ENCODE results near the gene KCNC4.

Gene KCNC4

DNA sequence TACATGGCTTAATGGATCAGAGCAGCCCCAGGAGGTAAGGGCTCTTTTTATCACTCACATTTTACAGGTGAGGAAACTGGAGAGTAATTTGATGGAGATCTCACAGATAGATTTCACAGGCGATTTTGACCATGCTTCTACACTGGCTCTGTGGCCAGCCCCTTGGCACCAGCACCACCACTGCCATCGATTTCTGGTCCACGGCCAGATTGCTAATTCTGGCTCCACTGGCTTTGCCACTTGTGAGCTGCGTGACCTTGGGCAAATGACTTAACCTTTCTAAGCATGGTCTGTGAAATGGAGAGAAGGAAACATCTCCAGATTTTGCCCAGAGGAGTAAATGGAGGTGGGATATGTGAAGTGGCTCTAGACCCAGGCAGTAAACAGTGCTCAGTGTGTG lies 32.6 kb downstream of the KCNC4 start:
- 81% methylated on average over 4 of the region's 4 CpGs for WGBS
- no peak overlapping the region for H4K91ac ChIP-seq (ENCODE audit: low read length)

DNA sequence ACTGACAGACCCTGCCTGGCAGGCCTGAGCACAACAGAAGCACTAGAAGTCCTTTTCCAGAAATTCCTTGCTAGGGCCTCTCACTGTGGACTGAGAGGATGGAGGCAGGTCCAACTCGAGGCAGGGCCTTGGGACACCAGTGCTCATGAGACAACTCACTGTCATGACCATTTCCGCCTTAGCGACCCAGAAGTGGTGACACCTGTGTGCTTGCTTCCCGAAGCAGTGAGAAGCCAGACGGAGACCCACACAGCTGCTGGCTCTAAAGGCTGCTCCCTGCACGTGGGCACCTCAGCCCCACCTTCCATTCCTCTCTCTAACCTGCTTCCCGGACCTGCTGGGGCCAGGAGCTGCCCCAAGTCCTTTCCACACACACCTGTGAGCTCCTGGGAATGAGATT lies 33.0 kb downstream of the KCNC4 start:
- Histone ChIP-seq H3K14ac (ENCODE audit: low read length in 2 of 2) (no peak overlapping the region), H2BK120ac (ENCODE audit: low read depth, low read length) (no peak overlapping the region), H3K9me3 (ENCODE audit: control insufficient read depth, low read length) (no peaks in the 10 kb centered on the region), H3K18ac (ENCODE audit: low read depth in 1 of 2, low read length in 2 of 2) (no peak overlapping the region), H3K27ac (ENCODE audit: low read length, poor library complexity, severe bottlenecking) (no peak overlapping the region), H3K23ac (ENCODE audit: low read length in 2 of 2) (no peak overlapping the region), H3K27me3 (ENCODE audit: control insufficient read depth in 1 of 2, insufficient read depth in 1 of 2, low read length in 2 of 2) (peaks cover 0 to 65% of the 10 kb centered on the region in 2 experiments), H3K79me1 (replicated peaks; ENCODE audit: low read length, poor library complexity, severe bottlenecking) (no peaks in the 10 kb centered on the region), H2AFZ (ENCODE audit: low read depth, low read length) (no peak overlapping the region), H3K4me3 (ENCODE audit: insufficient read depth in 1 of 2, low read depth in 1 of 2, low read length in 2 of 2) (no peak overlapping the region), H3K36me3 (ENCODE audit: control insufficient read depth in 1 of 2, insufficient read depth in 2 of 2, low read depth in 1 of 2, low read length in 2 of 2) (no peaks in the 10 kb centered on the region), H3K4me2 (ENCODE audit: low read length, poor library complexity, severe bottlenecking) (no peak overlapping the region), H3K4me1 (ENCODE audit: control insufficient read depth, insufficient read depth, low read depth, low read length) (no peaks in the 10 kb centered on the region), H2AK5ac (ENCODE audit: low read length, severe bottlenecking) (no peak overlapping the region), H3K9ac (ENCODE audit: low read length) (no peak overlapping the region), H3K4ac (ENCODE audit: low read depth in 1 of 2, low read length in 2 of 2) (no peak overlapping the region), H2BK12ac (ENCODE audit: low read length in 2 of 2) (no peak overlapping the region), H4K8ac (ENCODE audit: low read length) (no peak overlapping the region), H4K91ac (ENCODE audit: low read length) (no peak overlapping the region), H2BK5ac (ENCODE audit: low read depth, low read length, poor library complexity, severe bottlenecking) (no peak overlapping the region), H2BK15ac (ENCODE audit: low read depth, poor library complexity, severe bottlenecking) (no peak overlapping the region)
- WGBS = 61% methylated on average over 6 of the region's 7 CpGs
- DNase-seq = no peak

More for the DNA sequence above, 32.6 kb downstream of the KCNC4 start:
- no peak overlapping the region for H3K4me2 ChIP-seq (ENCODE audit: low read length, poor library complexity, severe bottlenecking)
- no peak overlapping the region for H2BK120ac ChIP-seq (ENCODE audit: low read depth, low read length)
- H2AFZ ChIP-seq (ENCODE audit: low read depth, low read length) = no peak overlapping the region
- H3K14ac ChIP-seq (ENCODE audit: low read length in 2 of 2) = no peak overlapping the region
- H3K23ac ChIP-seq (ENCODE audit: low read length in 2 of 2) = no peak overlapping the region
- H2BK12ac ChIP-seq (ENCODE audit: low read length in 2 of 2) = no peak overlapping the region
- no peak for DNase-seq
- no peak overlapping the region for H2BK15ac ChIP-seq (ENCODE audit: low read depth, poor library complexity, severe bottlenecking)
- H3K36me3 ChIP-seq (ENCODE audit: control insufficient read depth in 1 of 2, insufficient read depth in 2 of 2, low read depth in 1 of 2, low read length in 2 of 2) = no peaks in the 10 kb centered on the region
- H4K8ac ChIP-seq (ENCODE audit: low read length) = no peak overlapping the region
- H3K4ac ChIP-seq (ENCODE audit: low read depth in 1 of 2, low read length in 2 of 2) = no peak overlapping the region
- H2BK5ac ChIP-seq (ENCODE audit: low read depth, low read length, poor library complexity, severe bottlenecking) = no peak overlapping the region
- H3K27me3 ChIP-seq (ENCODE audit: control insufficient read depth in 1 of 2, insufficient read depth in 1 of 2, low read length in 2 of 2) = peaks cover 0 to 70% of the 10 kb centered on the region in 2 experiments
- H3K9me3 ChIP-seq (ENCODE audit: control insufficient read depth, low read length) = no peaks in the 10 kb centered on the region
- H2AK5ac ChIP-seq (ENCODE audit: low read length, severe bottlenecking) = no peak overlapping the region
- no peak overlapping the region for H3K27ac ChIP-seq (ENCODE audit: low read length, poor library complexity, severe bottlenecking)
- no peak overlapping the region for H3K4me3 ChIP-seq (ENCODE audit: insufficient read depth in 1 of 2, low read depth in 1 of 2, low read length in 2 of 2)
- no peak overlapping the region for H3K9ac ChIP-seq (ENCODE audit: low read length)
- H3K79me1 ChIP-seq (replicated peaks; ENCODE audit: low read length, poor library complexity, severe bottlenecking) = no peaks in the 10 kb centered on the region
- no peak overlapping the region for H3K18ac ChIP-seq (ENCODE audit: low read depth in 1 of 2, low read length in 2 of 2)
- no peaks in the 10 kb centered on the region for H3K4me1 ChIP-seq (ENCODE audit: control insufficient read depth, insufficient read depth, low read depth, low read length)

DNA sequence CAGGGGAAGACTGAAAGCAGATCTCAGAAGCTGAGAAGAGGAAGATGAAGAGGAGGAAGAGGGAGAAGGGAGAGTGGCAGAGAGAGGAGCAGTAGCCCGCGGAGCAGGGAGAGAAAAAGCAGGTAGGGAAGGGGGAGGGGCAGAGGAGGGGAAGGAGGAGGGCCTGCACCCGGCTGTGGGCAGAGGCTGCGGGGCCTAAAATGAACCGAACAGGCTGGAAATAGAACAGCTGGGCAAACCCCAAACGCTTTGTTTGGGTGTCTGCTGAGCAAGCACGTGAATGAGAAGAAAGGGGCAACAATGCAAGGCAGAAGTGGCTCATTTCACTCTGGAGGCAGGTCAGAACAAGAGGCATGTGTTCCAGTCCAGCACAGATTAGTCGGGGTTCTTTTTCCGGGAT lies 33.5 kb downstream of the KCNC4 start:
- no peak overlapping the region for H3K4me3 ChIP-seq (ENCODE audit: insufficient read depth in 1 of 2, low read depth in 1 of 2, low read length in 2 of 2)
- H3K27ac ChIP-seq (ENCODE audit: low read length, poor library complexity, severe bottlenecking) = no peak overlapping the region
- no peak overlapping the region for H3K14ac ChIP-seq (ENCODE audit: low read length in 2 of 2)
- 28% methylated on average over 9 of the region's 9 CpGs for WGBS
- no peak overlapping the region for H2BK12ac ChIP-seq (ENCODE audit: low read length in 2 of 2)
- H3K9me3 ChIP-seq (ENCODE audit: control insufficient read depth, low read length) = no peaks in the 10 kb centered on the region
- no peak overlapping the region for H3K9ac ChIP-seq (ENCODE audit: low read length)
- H3K4me1 ChIP-seq (ENCODE audit: control insufficient read depth, insufficient read depth, low read depth, low read length) = no peaks in the 10 kb centered on the region
- no peak overlapping the region for H3K4me2 ChIP-seq (ENCODE audit: low read length, poor library complexity, severe bottlenecking)
- H2AK5ac ChIP-seq (ENCODE audit: low read length, severe bottlenecking) = no peak overlapping the region
- H4K8ac ChIP-seq (ENCODE audit: low read length) = no peak overlapping the region
- H3K18ac ChIP-seq (ENCODE audit: low read depth in 1 of 2, low read length in 2 of 2) = no peak overlapping the region
- H2AFZ ChIP-seq (ENCODE audit: low read depth, low read length) = no peak overlapping the region
- H2BK15ac ChIP-seq (ENCODE audit: low read depth, poor library complexity, severe bottlenecking) = no peak overlapping the region
- H2BK5ac ChIP-seq (ENCODE audit: low read depth, low read length, poor library complexity, severe bottlenecking) = no peak overlapping the region
- no peak overlapping the region for H3K23ac ChIP-seq (ENCODE audit: low read length in 2 of 2)
- peaks cover 0 to 64% of the 10 kb centered on the region in 2 experiments for H3K27me3 ChIP-seq (ENCODE audit: control insufficient read depth in 1 of 2, insufficient read depth in 1 of 2, low read length in 2 of 2)
- H4K91ac ChIP-seq (ENCODE audit: low read length) = no peak overlapping the region
- H3K36me3 ChIP-seq (ENCODE audit: control insufficient read depth in 1 of 2, insufficient read depth in 2 of 2, low read depth in 1 of 2, low read length in 2 of 2) = no peaks in the 10 kb centered on the region
- H3K79me1 ChIP-seq (replicated peaks; ENCODE audit: low read length, poor library complexity, severe bottlenecking) = no peaks in the 10 kb centered on the region
- no peak overlapping the region for H2BK120ac ChIP-seq (ENCODE audit: low read depth, low read length)
- DNase-seq = no peak
- H3K4ac ChIP-seq (ENCODE audit: low read depth in 1 of 2, low read length in 2 of 2) = no peak overlapping the region

DNA sequence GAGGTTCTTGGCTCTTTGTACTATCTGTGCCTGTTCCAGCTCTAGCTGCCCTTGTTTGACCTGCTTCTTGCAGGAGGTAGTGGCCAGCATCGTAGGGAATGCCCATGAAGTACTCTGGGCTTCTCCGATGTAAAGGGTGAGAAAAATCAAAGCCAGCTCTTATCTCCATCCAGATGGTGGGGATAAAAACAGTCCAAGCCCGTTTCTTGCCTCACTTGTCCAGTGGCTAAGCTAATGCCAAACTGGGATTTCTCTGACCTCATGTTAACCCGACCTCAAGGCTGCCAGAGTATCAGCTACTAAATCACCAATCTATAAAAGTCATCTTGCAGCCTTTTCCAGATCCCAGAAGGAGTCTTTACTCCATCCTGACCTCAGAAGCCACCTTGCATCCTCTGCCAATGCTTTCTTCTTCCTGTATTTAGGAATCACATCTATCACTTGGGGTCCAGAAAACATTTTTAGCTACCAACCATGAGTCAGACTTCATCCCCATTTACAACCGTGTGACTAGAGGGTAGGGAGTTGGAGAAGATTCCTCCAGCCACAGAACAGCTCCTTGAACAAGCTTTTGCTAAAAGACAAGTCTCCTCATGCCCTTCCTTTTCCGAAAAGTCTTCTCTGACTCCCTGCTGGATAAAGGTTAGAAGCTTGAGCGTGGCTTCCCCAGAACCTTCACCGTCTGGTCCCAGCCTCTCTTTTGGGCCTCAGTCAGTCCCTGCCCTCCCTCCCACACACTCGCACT lies 35.9 kb downstream of the KCNC4 start:
- H2AK5ac ChIP-seq (ENCODE audit: low read length, severe bottlenecking) = no peak overlapping the region
- DNase-seq = no peak
- H4K91ac ChIP-seq (ENCODE audit: low read length) = no peak overlapping the region
- H2BK120ac ChIP-seq (ENCODE audit: low read depth, low read length) = no peak overlapping the region
- H3K9me3 ChIP-seq (ENCODE audit: control insufficient read depth, low read length) = no peaks in the 10 kb centered on the region
- no peak overlapping the region for H3K4me3 ChIP-seq (ENCODE audit: insufficient read depth in 1 of 2, low read depth in 1 of 2, low read length in 2 of 2)
- peak overlapping the region; percentile 16 for H3K9ac ChIP-seq (ENCODE audit: low read length)
- no peaks in the 10 kb centered on the region for H3K4me1 ChIP-seq (ENCODE audit: control insufficient read depth, insufficient read depth, low read depth, low read length)
- H3K4ac ChIP-seq (ENCODE audit: low read depth in 1 of 2, low read length in 2 of 2) = no peak overlapping the region
- WGBS = 75% methylated on average over 9 of the region's 9 CpGs
- no peak overlapping the region for H3K23ac ChIP-seq (ENCODE audit: low read length in 2 of 2)
- no peak overlapping the region for H4K8ac ChIP-seq (ENCODE audit: low read length)
- H3K18ac ChIP-seq (ENCODE audit: low read depth in 1 of 2, low read length in 2 of 2) = no peak overlapping the region
- H2BK15ac ChIP-seq (ENCODE audit: low read depth, poor library complexity, severe bottlenecking) = no peak overlapping the region
- no peak overlapping the region for H2AFZ ChIP-seq (ENCODE audit: low read depth, low read length)
- H3K36me3 ChIP-seq (ENCODE audit: control insufficient read depth in 1 of 2, insufficient read depth in 2 of 2, low read depth in 1 of 2, low read length in 2 of 2) = no peaks in the 10 kb centered on the region
- H3K79me1 ChIP-seq (replicated peaks; ENCODE audit: low read length, poor library complexity, severe bottlenecking) = no peaks in the 10 kb centered on the region
- no peak overlapping the region for H2BK12ac ChIP-seq (ENCODE audit: low read length in 2 of 2)
- H3K4me2 ChIP-seq (ENCODE audit: low read length, poor library complexity, severe bottlenecking) = no peak overlapping the region
- H3K27ac ChIP-seq (ENCODE audit: low read length, poor library complexity, severe bottlenecking) = no peak overlapping the region
- H3K14ac ChIP-seq (ENCODE audit: low read length in 2 of 2) = no peak overlapping the region
- peaks cover 0 to 49% of the 10 kb centered on the region in 2 experiments for H3K27me3 ChIP-seq (ENCODE audit: control insufficient read depth in 1 of 2, insufficient read depth in 1 of 2, low read length in 2 of 2)
- no peak overlapping the region for H2BK5ac ChIP-seq (ENCODE audit: low read depth, low read length, poor library complexity, severe bottlenecking)

All from mesenchymal stem cell (in vitro differentiated cells and primary cell).